SK-N-SH (cell line): ENCODE measurements around the gene ZNF783.

Source experiments
- CTCF ChIP-seq: fragments of 200-600 bp; sonication (generic); IDR thresholded peaks from 2 replicates; pipeline ENCODE4 v1.6.1; 2017; ENCODE audit warnings: antibody characterized with exemption, mild to moderate bottlenecking, moderate library complexity
- ELF1 ChIP-seq: IDR thresholded peaks from 2 replicates; pipeline ENCODE4 v1.4.0; 2012
- EP300 ChIP-seq, 2 experiments: IDR thresholded peaks; 2 replicates each; pipeline versions ENCODE4 v1.4.0 to v1.6.1; 2012; ENCODE audit warnings: borderline replicate concordance in 1 of 2, low read depth in 1 of 2, low read length in 1 of 2
- FOSL2 ChIP-seq: IDR thresholded peaks from 2 replicates; pipeline ENCODE4 v1.4.0; 2012; ENCODE audit warnings: low read depth, mild to moderate bottlenecking, moderate library complexity, borderline replicate concordance
- POLR2AphosphoS5 ChIP-seq: IDR thresholded peaks from 2 replicates; pipeline ENCODE4 v1.6.1; 2012; ENCODE audit warnings: low read depth, low read length
- RFX5 ChIP-seq: IDR thresholded peaks from 2 replicates; pipeline ENCODE4 v1.6.1; 2012; ENCODE audit warnings: mild to moderate bottlenecking, improper control_type of control experiment, low read length
- SMC3 ChIP-seq: IDR thresholded peaks from 2 replicates; pipeline ENCODE4 v1.6.1; 2012; ENCODE audit warnings: low read depth, low read length, improper control_type of control experiment
- TEAD4 ChIP-seq: IDR thresholded peaks from 2 replicates; pipeline ENCODE4 v1.4.0; 2012; ENCODE audit warnings: mild to moderate bottlenecking, borderline replicate concordance; ENCODE audit not compliant: insufficient read depth
- ZBTB33 ChIP-seq: IDR thresholded peaks from 2 replicates; pipeline ENCODE4 v1.4.0; 2012; ENCODE audit warnings: low read depth, borderline replicate concordance

DNA sequence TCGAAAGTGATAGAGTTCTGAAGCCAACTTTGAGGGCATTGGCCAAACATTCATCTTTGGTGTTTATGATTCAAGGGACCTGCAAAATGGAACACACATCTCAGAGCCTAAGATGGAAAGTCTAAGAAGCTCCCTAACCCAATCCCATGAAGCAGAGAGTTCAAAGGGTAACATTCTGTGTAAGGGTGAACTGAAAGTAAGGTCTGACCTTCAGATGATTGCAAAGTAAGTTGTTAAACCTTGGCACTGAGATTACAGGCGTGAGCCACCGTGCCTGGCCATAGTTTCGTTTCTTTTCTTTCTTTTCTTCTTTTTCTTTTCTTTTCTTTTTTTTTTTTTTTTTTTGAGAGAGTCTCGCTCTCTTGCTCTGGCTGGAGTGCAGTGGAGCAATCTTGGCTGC lies 20.3 kb upstream of the ZNF783 start:
- TF ChIP-seq CTCF (no peak), EP300 (IDR thresholded peaks at IDR 0.05; ENCODE audit: borderline replicate concordance in 1 of 2, low read depth in 1 of 2, low read length in 1 of 2) (no peak), ELF1 (no peak), TEAD4 (no peak), POLR2AphosphoS5 (no peak), SMC3 (no peak), FOSL2 (no peak), ZBTB33 (no peak), RFX5 (no peak)
